HG03039 (cell line): ENCODE measurements around the gene LDB3.

Source experiments
- ATAC-seq: cut with Tn5 transposase; IDR thresholded peaks from one replicate; pipeline ENCODE4 v1.9.1; 2021; ENCODE audit warnings: mild to moderate bottlenecking, moderate library complexity; ENCODE audit not compliant: unreplicated experiment

Gene LDB3

GRCh38 chr10:86757113-86757972, 89.0 kb downstream of the LDB3 start:
- ATAC-seq, result no peak

GRCh38 chr10:86758189-86759072, 90.1 kb downstream of the LDB3 start:
- ATAC-seq, result no peak

GRCh38 chr10:86759073-86759672, 90.9 kb downstream of the LDB3 start:
- ATAC-seq, result no peak

GRCh38 chr10:86763404-86763803, 95.1 kb downstream of the LDB3 start:
- no peak for ATAC-seq

- ATAC-seq, result no peak
These were observed 97.2 kb downstream of the LDB3 start for GRCh38 chr10:86765548-86765947.

GRCh38 chr10:86768412-86769062, 100.2 kb downstream of the LDB3 start:
- no peak for ATAC-seq

- no peak for ATAC-seq
These were observed 101.7 kb downstream of the LDB3 start for GRCh38 chr10:86769991-86770390.

- ATAC-seq, result no peak
These were observed 102.2 kb downstream of the LDB3 start for GRCh38 chr10:86770412-86770960.

GRCh38 chr10:86773498-86773897, 105.2 kb downstream of the LDB3 start:
- no peak for ATAC-seq

GRCh38 chr10:86775056-86775869, 107.0 kb downstream of the LDB3 start:
- peak; percentile 72 for ATAC-seq

GRCh38 chr10:86775870-86776180, 107.5 kb downstream of the LDB3 start:
- ATAC-seq, result no peak

- no peak for ATAC-seq
These were observed 111.1 kb downstream of the LDB3 start for GRCh38 chr10:86779220-86780017.

GRCh38 chr10:86782701-86783418, 114.5 kb downstream of the LDB3 start:
- ATAC-seq, result peak; percentile 72

- no peak for ATAC-seq
These were observed 116.7 kb downstream of the LDB3 start for GRCh38 chr10:86785037-86785436.
